HepG2 (cell line): ENCODE measurements around the gene SYT9. TPM values are rescaled to one million over a fixed set of nuclear protein-coding genes. Genes with fewer than 3 reads are reported as not detected.

ENCODE experiments used
- ATAC-seq: fragments of 200-7000 bp; cut with Tn5 transposase; 3 replicates; pipeline ENCODE4 v1.9.1; 2020; ENCODE audit warnings: mild to moderate bottlenecking, moderate library complexity
- BruUV-seq: library from RNA; stranded (reverse); fragments of 400-500 nt; replicated peaks from 2 replicates; lab custom pipeline; 2021; lab: Mats Ljungman, UMichigan
- CTCF ChIA-PET: fragments of 300-600 bp; formaldehyde crosslinking; extraction: SDS; loops from one replicate; lab custom pipeline; 2021; ENCODE audit warnings: low total read pairs, inconsistent platforms, low intra/inter-chr PET ratio; lab: Yijun Ruan, JAX
- POLR2A ChIA-PET: fragments of 350-600 bp; sonication (Branson Sonifier 250); formaldehyde crosslinking; loops from one replicate; lab custom pipeline; 2020; ENCODE audit warnings: antibody characterized with exemption, inconsistent platforms; lab: Yijun Ruan, JAX
- DNase-seq: peaks from one replicate; pipeline ENCODE4 v3.0.0-alpha.2; 2015; ENCODE audit warnings: low spot score
- FAIRE-seq: peaks from 3 replicates; lab custom pipeline; 2011; peaks lifted over from hg19 to GRCh38; lab: Jason Lieb, UNC
- H2AFZ ChIP-seq: one replicate; pipeline ENCODE4 v1.6.1; 2011; ENCODE audit warnings: low read length, inconsistent platforms
- H3K27ac ChIP-seq: fragments of 300-600 bp; 3 replicates; pipeline ENCODE4 v1.8.0; 2011; ENCODE audit warnings: mixed run types, mild to moderate bottlenecking, mixed read lengths, low read length, inconsistent platforms; ENCODE audit not compliant: insufficient read depth; ENCODE audit errors: extremely low read length
- H3K27me3 ChIP-seq, 2 experiments: fragments of 200-600 bp in 1 of 2; 2 replicates in 1 of 2; 3 replicates in 1 of 2; pipeline versions ENCODE4 v1.6.0 to v1.8.0; 2011; ENCODE audit warnings: low read length in 2 of 2, mild to moderate bottlenecking in 2 of 2, moderate library complexity in 2 of 2, inconsistent platforms in 1 of 2; ENCODE audit not compliant: insufficient read depth in 2 of 2, control insufficient read depth in 1 of 2
- H3K36me3 ChIP-seq, 2 experiments: fragments of 200-600 bp in 1 of 2; replicated peaks in 1 of 2; 2 replicates in 1 of 2; 3 replicates in 1 of 2; pipeline versions ENCODE4 v1.5.1 to v1.8.0; 2011; ENCODE audit warnings: low read length in 2 of 2, inconsistent platforms in 1 of 2; ENCODE audit not compliant: insufficient read depth in 2 of 2, control insufficient read depth in 1 of 2
- H3K4me1 ChIP-seq: 2 replicates; pipeline ENCODE4 v1.5.1; 2012; ENCODE audit warnings: low read length, inconsistent platforms; ENCODE audit not compliant: insufficient read depth
- H3K4me2 ChIP-seq: 2 replicates; pipeline ENCODE4 v1.6.0; 2011; ENCODE audit warnings: low read depth, low read length, inconsistent platforms
- H3K4me3 ChIP-seq, 3 experiments: fragments of 200-600 bp in 1 of 3; sonication (generic), shearing (Covaris generic) in 1 of 3; replicated peaks in 1 of 3; 2 replicates each; pipeline ENCODE4 v1.5.1; 2011 to 2016; ENCODE audit warnings: low read length in 3 of 3, inconsistent platforms in 2 of 3, low read depth in 2 of 3, mild to moderate bottlenecking in 2 of 3, control low read depth in 1 of 3, mixed read lengths in 1 of 3; ENCODE audit not compliant: insufficient read depth in 1 of 3
- H3K79me2 ChIP-seq: one replicate; pipeline ENCODE4 v1.6.1; 2011; ENCODE audit warnings: low read length, inconsistent platforms; ENCODE audit not compliant: insufficient read depth
- H3K9ac ChIP-seq: 2 replicates; pipeline ENCODE4 v1.6.0; 2011; ENCODE audit warnings: mild to moderate bottlenecking, low read depth, low read length, inconsistent platforms; ENCODE audit not compliant: insufficient read depth
- H3K9me3 ChIP-seq: 2 replicates; pipeline ENCODE4 v1.5.1; 2012; ENCODE audit warnings: mild to moderate bottlenecking, low read length
- H4K20me1 ChIP-seq: 2 replicates; pipeline ENCODE4 v1.6.0; 2011; ENCODE audit warnings: inconsistent platforms, mild to moderate bottlenecking, low read length, moderate library complexity; ENCODE audit not compliant: insufficient read depth
- ATF7 ChIP-seq, 2 experiments: fragments of 450-650 bp in 1 of 2; sonication (generic) in 1 of 2; formaldehyde crosslinking in 1 of 2; IDR thresholded peaks; 2 replicates each; pipeline versions ENCODE4 v1.4.0 to v1.6.1; 2016 to 2020; ENCODE audit warnings: antibody characterized with exemption in 1 of 2, mild to moderate bottlenecking in 1 of 2, missing genetic modification reagents in 1 of 2
- CAMTA2 ChIP-seq: sonication (generic); formaldehyde crosslinking; IDR thresholded peaks from 2 replicates; pipeline ENCODE4 v1.4.0; 2020; ENCODE audit warnings: mild to moderate bottlenecking, missing genetic modification reagents, borderline replicate concordance
- HDAC1 ChIP-seq: sonication (generic); formaldehyde crosslinking; IDR thresholded peaks from 2 replicates; pipeline ENCODE4 v1.5.1; 2020; ENCODE audit warnings: mild to moderate bottlenecking, missing genetic modification reagents
- MTF2 ChIP-seq: sonication (generic); formaldehyde crosslinking; IDR thresholded peaks from 2 replicates; pipeline ENCODE4 v1.5.0; 2020; ENCODE audit warnings: missing genetic modification reagents, borderline replicate concordance
- POLR2AphosphoS2 ChIP-seq: IDR thresholded peaks from 2 replicates; pipeline ENCODE4 v1.6.1; 2011; ENCODE audit warnings: low read depth, low read length, improper control_type of control experiment
- RARA ChIP-seq: IDR thresholded peaks from 2 replicates; pipeline ENCODE4 v1.6.1; 2016; ENCODE audit warnings: missing genetic modification reagents, missing compliant biosample characterization
- SRSF9 ChIP-seq: fragments of 200-400 bp; formaldehyde crosslinking; IDR thresholded peaks from 2 replicates; pipeline ENCODE4 v1.6.1; 2018; ENCODE audit warnings: borderline replicate concordance, mild to moderate bottlenecking, low read depth, low read length; ENCODE audit not compliant: insufficient read depth, poor library complexity, severe bottlenecking
- ZBTB44 ChIP-seq: sonication (generic); formaldehyde crosslinking; IDR thresholded peaks from 2 replicates; pipeline ENCODE4 v1.4.0; 2020; ENCODE audit warnings: missing genetic modification reagents
- ZHX1 ChIP-seq: sonication (generic); formaldehyde crosslinking; IDR thresholded peaks from 2 replicates; pipeline ENCODE4 v1.8.1; 2022; ENCODE audit warnings: low read depth, mild to moderate bottlenecking, missing genetic modification reagents
- ZKSCAN1 ChIP-seq: fragments of 150-350 bp; IDR thresholded peaks from 2 replicates; pipeline ENCODE4 v1.6.1; 2014; ENCODE audit warnings: low read length
- ZNF350 ChIP-seq: sonication (generic); formaldehyde crosslinking; IDR thresholded peaks from 2 replicates; pipeline ENCODE4 v1.4.0; 2020; ENCODE audit warnings: mild to moderate bottlenecking, low read depth, missing genetic modification reagents, borderline replicate concordance
- ZNF354B ChIP-seq: sonication (generic); formaldehyde crosslinking; IDR thresholded peaks from 2 replicates; pipeline ENCODE4 v1.8.0; 2022; ENCODE audit warnings: mild to moderate bottlenecking, missing genetic modification reagents
- ZNF710 ChIP-seq: sonication (generic); formaldehyde crosslinking; IDR thresholded peaks from 2 replicates; pipeline ENCODE4 v1.5.0; 2020; ENCODE audit warnings: mild to moderate bottlenecking, missing genetic modification reagents, borderline replicate concordance
- ZNF720 ChIP-seq: sonication (generic); formaldehyde crosslinking; IDR thresholded peaks from 2 replicates; pipeline ENCODE4 v1.4.0; 2020; ENCODE audit warnings: missing genetic modification reagents
- ZNF839 ChIP-seq: sonication (generic); formaldehyde crosslinking; IDR thresholded peaks from 2 replicates; pipeline ENCODE4 v1.4.0; 2020; ENCODE audit warnings: missing genetic modification reagents, mild to moderate bottlenecking, borderline replicate concordance
- WGBS: methylation state at CpG from one replicate; pipeline ENCODE4 v1.1.6; 2017; ENCODE audit warnings: low lambda C conversion rate; 5-methylcytosine and 5-hydroxymethylcytosine counted together
- in situ Hi-C: cut with HindIII; loops from 2 replicates; pipeline ENCODE4 v1.10.0; 2017; ENCODE audit warnings: low pct_unique_long_range_greater_than_20kb; ENCODE audit not compliant: extremely low pct_ligation_motif_present
- intact Hi-C: fragments of 100-400 bp; cut with micrococcal nuclease; formaldehyde crosslinking; loops from one replicate; pipeline ENCODE4 v1.10.0; 2022; ENCODE audit not compliant: unreplicated experiment
- polyA plus RNA-seq, 8 experiments: library from polyadenylated mRNA; depleted of rRNA in 3 of 8; stranded (reverse) in 7 of 8; unstranded in 1 of 8; fragments of >200 nt; fragmentation: Illumina TruSeq in 4 of 8; extraction: Trizol in 4 of 8; gene quantifications; 2 replicates each; pipeline versions ENCODE4 v1.2.1 to v1.2.3, GENCODE V29; 2011 to 2016; ENCODE audit warnings: low read depth in 4 of 8, missing spikeins in 1 of 8, mixed read lengths in 1 of 8; ENCODE audit not compliant: insufficient read depth in 1 of 8
- total RNA-seq, 5 experiments: library from RNA; depleted of rRNA; stranded (reverse); fragments of >200 nt; fragmentation: Illumina TruSeq; extraction: Trizol; gene quantifications; 2 replicates each; pipeline ENCODE4 v1.2.3, GENCODE V29; 2016; ENCODE audit warnings: low read depth in 1 of 5

SYT9 gene
- total and polyA plus RNA-seq, 2 of the 13 experiments (the other 11 are each of a cell fraction or from before 2014, with no cell fraction given), result not detected

GRCh38 chr11:7508087-7508486 lies 256.4 kb downstream of the SYT9 start:
- no peaks in the 10 kb centered on the region; a peak in 1 of 5 replicates for H3K27me3 ChIP-seq
- no peaks in the 10 kb centered on the region for H3K79me2 ChIP-seq
- CTCF ChIA-PET, result no interaction called here
- in situ Hi-C loops (no loop called here), intact Hi-C loops (no loop called here)
- FAIRE-seq (no peak), ATAC-seq (no peak), DNase-seq (no peak)
- no peak overlapping the region for H2AFZ ChIP-seq
- WGBS, result 82% methylated on average over 3 of the region's 3 CpGs
- H3K9ac ChIP-seq, result no peak overlapping the region
- peaks cover 27% of the 10 kb centered on the region for H3K4me1 ChIP-seq
- H3K4me3 ChIP-seq, result no peak overlapping the region
- no peaks in the 10 kb centered on the region for H3K36me3 ChIP-seq
- H4K20me1 ChIP-seq, result no peaks in the 10 kb centered on the region
- H3K9me3 ChIP-seq, result no peaks in the 10 kb centered on the region
- no peak overlapping the region for H3K4me2 ChIP-seq
- H3K27ac ChIP-seq, result no peak overlapping the region
- no peak for TF ChIP-seq ZNF710 (CRISPR knock-in tag)
- TF ChIP-seq RARA (CRISPR knock-in tag), result no peak
- TF ChIP-seq ZNF720 (CRISPR knock-in tag), result no peak
- no peak for TF ChIP-seq ZKSCAN1
- no peak for TF ChIP-seq ZNF839 (CRISPR knock-in tag)
- no peak for TF ChIP-seq ZNF354B
- TF ChIP-seq HDAC1 (CRISPR knock-in tag), result no peak
- no peak for TF ChIP-seq ZNF350 (CRISPR knock-in tag)
- TF ChIP-seq ZHX1, result no peak
- TF ChIP-seq SRSF9, result no peak
- TF ChIP-seq POLR2AphosphoS2, result no peak
- no peak for TF ChIP-seq ZBTB44 (CRISPR knock-in tag)
- no peak for TF ChIP-seq CAMTA2 (CRISPR knock-in tag)
- no peak for TF ChIP-seq MTF2 (CRISPR knock-in tag)
- TF ChIP-seq ATF7 (IDR thresholded peaks at IDR 0.05), result no peak
- TF ChIP-seq ATF7 (CRISPR knock-in tag; IDR thresholded peaks at IDR 0.05), result no peak
- TF ChIP-seq, all 625 proteins: peak for 0
- POLR2A ChIA-PET, result no interaction called here
- BruUV-seq, result no TSS peak
